HepG2 (cell line): ENCODE data around the gene PSMG4. TPM values are rescaled to one million over a fixed set of nuclear protein-coding genes. Genes with fewer than 3 reads are reported as not detected.

ENCODE experiments used
- ATAC-seq: fragments of 200-7000 bp; cut with Tn5 transposase; 3 replicates; pipeline ENCODE4 v1.9.1; 2020; ENCODE audit warnings: mild to moderate bottlenecking, moderate library complexity
- BruUV-seq: library from RNA; stranded (reverse); fragments of 400-500 nt; replicated peaks from 2 replicates; lab custom pipeline; 2021; lab: Mats Ljungman, UMichigan
- CTCF ChIA-PET: fragments of 300-600 bp; formaldehyde crosslinking; extraction: SDS; loops from one replicate; lab custom pipeline; 2021; ENCODE audit warnings: low total read pairs, inconsistent platforms, low intra/inter-chr PET ratio; lab: Yijun Ruan, JAX
- POLR2A ChIA-PET: fragments of 350-600 bp; sonication (Branson Sonifier 250); formaldehyde crosslinking; loops from one replicate; lab custom pipeline; 2020; ENCODE audit warnings: antibody characterized with exemption, inconsistent platforms; lab: Yijun Ruan, JAX
- DNase-seq: peaks from one replicate; pipeline ENCODE4 v3.0.0-alpha.2; 2015; ENCODE audit warnings: low spot score
- FAIRE-seq: peaks from 3 replicates; lab custom pipeline; 2011; peaks lifted over from hg19 to GRCh38; lab: Jason Lieb, UNC
- H2AFZ ChIP-seq: one replicate; pipeline ENCODE4 v1.6.1; 2011; ENCODE audit warnings: low read length, inconsistent platforms
- H3K27ac ChIP-seq: fragments of 300-600 bp; 3 replicates; pipeline ENCODE4 v1.8.0; 2011; ENCODE audit warnings: mixed run types, mild to moderate bottlenecking, mixed read lengths, low read length, inconsistent platforms; ENCODE audit not compliant: insufficient read depth; ENCODE audit errors: extremely low read length
- H3K27me3 ChIP-seq, 2 experiments: fragments of 200-600 bp in 1 of 2; 2 replicates in 1 of 2; 3 replicates in 1 of 2; pipeline versions ENCODE4 v1.6.0 to v1.8.0; 2011; ENCODE audit warnings: low read length in 2 of 2, mild to moderate bottlenecking in 2 of 2, moderate library complexity in 2 of 2, inconsistent platforms in 1 of 2; ENCODE audit not compliant: insufficient read depth in 2 of 2, control insufficient read depth in 1 of 2
- H3K36me3 ChIP-seq, 2 experiments: fragments of 200-600 bp in 1 of 2; replicated peaks in 1 of 2; 2 replicates in 1 of 2; 3 replicates in 1 of 2; pipeline versions ENCODE4 v1.5.1 to v1.8.0; 2011; ENCODE audit warnings: low read length in 2 of 2, inconsistent platforms in 1 of 2; ENCODE audit not compliant: insufficient read depth in 2 of 2, control insufficient read depth in 1 of 2
- H3K4me1 ChIP-seq: 2 replicates; pipeline ENCODE4 v1.5.1; 2012; ENCODE audit warnings: low read length, inconsistent platforms; ENCODE audit not compliant: insufficient read depth
- H3K4me2 ChIP-seq: 2 replicates; pipeline ENCODE4 v1.6.0; 2011; ENCODE audit warnings: low read depth, low read length, inconsistent platforms
- H3K4me3 ChIP-seq, 3 experiments: fragments of 200-600 bp in 1 of 3; sonication (generic), shearing (Covaris generic) in 1 of 3; replicated peaks in 1 of 3; 2 replicates each; pipeline ENCODE4 v1.5.1; 2011 to 2016; ENCODE audit warnings: low read length in 3 of 3, inconsistent platforms in 2 of 3, low read depth in 2 of 3, mild to moderate bottlenecking in 2 of 3, control low read depth in 1 of 3, mixed read lengths in 1 of 3; ENCODE audit not compliant: insufficient read depth in 1 of 3
- H3K79me2 ChIP-seq: one replicate; pipeline ENCODE4 v1.6.1; 2011; ENCODE audit warnings: low read length, inconsistent platforms; ENCODE audit not compliant: insufficient read depth
- H3K9ac ChIP-seq: 2 replicates; pipeline ENCODE4 v1.6.0; 2011; ENCODE audit warnings: mild to moderate bottlenecking, low read depth, low read length, inconsistent platforms; ENCODE audit not compliant: insufficient read depth
- H3K9me3 ChIP-seq: 2 replicates; pipeline ENCODE4 v1.5.1; 2012; ENCODE audit warnings: mild to moderate bottlenecking, low read length
- H4K20me1 ChIP-seq: 2 replicates; pipeline ENCODE4 v1.6.0; 2011; ENCODE audit warnings: inconsistent platforms, mild to moderate bottlenecking, low read length, moderate library complexity; ENCODE audit not compliant: insufficient read depth
- MIER3 ChIP-seq: IDR thresholded peaks from 2 replicates; pipeline ENCODE4 v1.6.1; 2016; ENCODE audit warnings: missing compliant biosample characterization, borderline replicate concordance
- POLR2G ChIP-seq: fragments of 200-400 bp; formaldehyde crosslinking; IDR thresholded peaks from 2 replicates; pipeline ENCODE4 v1.6.1; 2018; ENCODE audit warnings: mild to moderate bottlenecking, low read depth, low read length, moderate library complexity
- SETDB1 ChIP-seq: sonication (generic); formaldehyde crosslinking; IDR thresholded peaks from 2 replicates; pipeline ENCODE4 v1.5.1; 2020; ENCODE audit warnings: missing genetic modification reagents, mild to moderate bottlenecking, borderline replicate concordance
- SP1 ChIP-seq, 2 experiments: fragments of 450-650 bp in 1 of 2; sonication (generic) in 1 of 2; formaldehyde crosslinking in 1 of 2; IDR thresholded peaks; 2 replicates each; pipeline versions ENCODE4 v1.4.0 to v1.6.1; 2016 to 2020; ENCODE audit warnings: missing genetic modification reagents in 1 of 2
- THAP9 ChIP-seq: sonication (generic); formaldehyde crosslinking; IDR thresholded peaks from 2 replicates; pipeline ENCODE4; 2020; ENCODE audit warnings: missing genetic modification reagents, mild to moderate bottlenecking, borderline replicate concordance
- ZNF547 ChIP-seq: sonication (generic); formaldehyde crosslinking; IDR thresholded peaks from 2 replicates; pipeline ENCODE4 v1.5.1; 2020; ENCODE audit warnings: mild to moderate bottlenecking, missing genetic modification reagents
- ZNF557 ChIP-seq: sonication (generic); formaldehyde crosslinking; IDR thresholded peaks from 2 replicates; pipeline ENCODE4 v1.4.0; 2020; ENCODE audit warnings: missing genetic modification reagents
- ZSCAN30 ChIP-seq: sonication (generic); formaldehyde crosslinking; IDR thresholded peaks from 2 replicates; pipeline ENCODE4 v1.5.0; 2020; ENCODE audit warnings: mild to moderate bottlenecking, missing genetic modification reagents
- WGBS: methylation state at CpG from one replicate; pipeline ENCODE4 v1.1.6; 2017; ENCODE audit warnings: low lambda C conversion rate; 5-methylcytosine and 5-hydroxymethylcytosine counted together
- in situ Hi-C: cut with HindIII; loops from 2 replicates; pipeline ENCODE4 v1.10.0; 2017; ENCODE audit warnings: low pct_unique_long_range_greater_than_20kb; ENCODE audit not compliant: extremely low pct_ligation_motif_present
- intact Hi-C: fragments of 100-400 bp; cut with micrococcal nuclease; formaldehyde crosslinking; loops from one replicate; pipeline ENCODE4 v1.10.0; 2022; ENCODE audit not compliant: unreplicated experiment
- polyA plus RNA-seq, 8 experiments: library from polyadenylated mRNA; depleted of rRNA in 3 of 8; stranded (reverse) in 7 of 8; unstranded in 1 of 8; fragments of >200 nt; fragmentation: Illumina TruSeq in 4 of 8; extraction: Trizol in 4 of 8; gene quantifications; 2 replicates each; pipeline versions ENCODE4 v1.2.1 to v1.2.3, GENCODE V29; 2011 to 2016; ENCODE audit warnings: low read depth in 4 of 8, missing spikeins in 1 of 8, mixed read lengths in 1 of 8; ENCODE audit not compliant: insufficient read depth in 1 of 8
- total RNA-seq, 5 experiments: library from RNA; depleted of rRNA; stranded (reverse); fragments of >200 nt; fragmentation: Illumina TruSeq; extraction: Trizol; gene quantifications; 2 replicates each; pipeline ENCODE4 v1.2.3, GENCODE V29; 2016; ENCODE audit warnings: low read depth in 1 of 5
- TF ChIP-seq, protein P1 (sequence below): sonication (generic); formaldehyde crosslinking; IDR thresholded peaks from 2 replicates; pipeline ENCODE4 v1.8.0; 2023; ENCODE audit warnings: mild to moderate bottlenecking, missing genetic modification reagents

PSMG4 gene
- total and polyA plus RNA-seq, 2 of the 13 experiments (the other 11 are each of a cell fraction or from before 2014, with no cell fraction given) = 28.5 to 32.8 TPM

GRCh38 chr6:3315841-3316240 is 57.1 kb downstream of the PSMG4 start:
- intact Hi-C loops = no loop called here
- no peaks in the 10 kb centered on the region for H3K9me3 ChIP-seq
- ChIA-PET CTCF (no interaction called here), POLR2A (no interaction called here)
- H3K27ac ChIP-seq = no peak overlapping the region
- FAIRE-seq (no peak), ATAC-seq (no peak), DNase-seq (no peak)
- no peak overlapping the region for H3K4me2 ChIP-seq
- no peaks in the 10 kb centered on the region for H3K27me3 ChIP-seq
- H3K9ac ChIP-seq = no peak overlapping the region
- H4K20me1 ChIP-seq = no peaks in the 10 kb centered on the region
- no peaks in the 10 kb centered on the region for H3K4me1 ChIP-seq
- 93% methylated on average over 8 of the region's 8 CpGs for WGBS
- no peak overlapping the region for H3K4me3 ChIP-seq
- no peak overlapping the region for H2AFZ ChIP-seq
- in situ Hi-C loops = no loop called here
- peaks cover 34 to 68% of the 10 kb centered on the region in 2 experiments for H3K36me3 ChIP-seq
- TF ChIP-seq SETDB1 (CRISPR knock-in tag) (no peak), ZNF547 (CRISPR knock-in tag) (no peak), POLR2G (no peak), THAP9 (CRISPR knock-in tag) (no peak), SP1 (IDR thresholded peaks at IDR 0.05) (no peak), SP1 (CRISPR knock-in tag; IDR thresholded peaks at IDR 0.05) (no peak), ZNF557 (no peak), ZSCAN30 (no peak), MIER3 (no peak)
- TF ChIP-seq, protein P1, sequence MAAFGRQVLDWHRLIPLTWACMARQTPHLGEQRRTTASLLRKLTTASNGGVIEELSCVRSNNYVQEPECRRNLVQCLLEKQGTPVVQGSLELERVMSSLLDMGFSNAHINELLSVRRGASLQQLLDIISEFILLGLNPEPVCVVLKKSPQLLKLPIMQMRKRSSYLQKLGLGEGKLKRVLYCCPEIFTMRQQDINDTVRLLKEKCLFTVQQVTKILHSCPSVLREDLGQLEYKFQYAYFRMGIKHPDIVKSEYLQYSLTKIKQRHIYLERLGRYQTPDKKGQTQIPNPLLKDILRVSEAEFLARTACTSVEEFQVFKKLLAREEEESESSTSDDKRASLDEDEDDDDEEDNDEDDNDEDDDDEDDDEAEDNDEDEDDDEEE (CRISPR knock-in tag) = no peak
- BruUV-seq = no TSS peak
- H3K79me2 ChIP-seq = no peaks in the 10 kb centered on the region
